ENCODE measurements around the gene RYR2. TPM values are rescaled to one million over a fixed set of nuclear protein-coding genes. Genes with fewer than 3 reads are reported as not detected.

Gene RYR2
- total RNA-seq (2022) (0.32 and 0.90 TPM in 2 replicates), Bru-seq, nascent RNA (percentile 14 among the genes with signal in this experiment), BruChase-seq, experiment 1, labeled RNA remaining after a 6-hour chase (percentile 9 among the genes with signal in this experiment), BruChase-seq, experiment 2, labeled RNA remaining after a 2-hour chase (percentile 7 among the genes with signal in this experiment)
- long read RNA-seq: 0 reads

- Mint-ChIP-seq H3K4me3 (ENCODE audit: low read depth, unreplicated experiment) (no peak within 1 kb of the TSS), H3K27me3 (ENCODE audit: unreplicated experiment) (no peaks in the 10 kb centered on the region), H3K27ac (ENCODE audit: unreplicated experiment) (no peak within 1 kb of the TSS), H3K4me1 (ENCODE audit: low read depth, unreplicated experiment) (no peaks in the 10 kb centered on the region), H3K9me3 (ENCODE audit: low read depth, unreplicated experiment) (peaks cover 11% of the 10 kb centered on the region), H3K36me3 (ENCODE audit: insufficient read depth, unreplicated experiment) (no peaks in the 10 kb centered on the region)
- no TSS peak for BruUV-seq (replicated peaks)
- DNase-seq: no peak
- TF ChIP-seq, protein P1, sequence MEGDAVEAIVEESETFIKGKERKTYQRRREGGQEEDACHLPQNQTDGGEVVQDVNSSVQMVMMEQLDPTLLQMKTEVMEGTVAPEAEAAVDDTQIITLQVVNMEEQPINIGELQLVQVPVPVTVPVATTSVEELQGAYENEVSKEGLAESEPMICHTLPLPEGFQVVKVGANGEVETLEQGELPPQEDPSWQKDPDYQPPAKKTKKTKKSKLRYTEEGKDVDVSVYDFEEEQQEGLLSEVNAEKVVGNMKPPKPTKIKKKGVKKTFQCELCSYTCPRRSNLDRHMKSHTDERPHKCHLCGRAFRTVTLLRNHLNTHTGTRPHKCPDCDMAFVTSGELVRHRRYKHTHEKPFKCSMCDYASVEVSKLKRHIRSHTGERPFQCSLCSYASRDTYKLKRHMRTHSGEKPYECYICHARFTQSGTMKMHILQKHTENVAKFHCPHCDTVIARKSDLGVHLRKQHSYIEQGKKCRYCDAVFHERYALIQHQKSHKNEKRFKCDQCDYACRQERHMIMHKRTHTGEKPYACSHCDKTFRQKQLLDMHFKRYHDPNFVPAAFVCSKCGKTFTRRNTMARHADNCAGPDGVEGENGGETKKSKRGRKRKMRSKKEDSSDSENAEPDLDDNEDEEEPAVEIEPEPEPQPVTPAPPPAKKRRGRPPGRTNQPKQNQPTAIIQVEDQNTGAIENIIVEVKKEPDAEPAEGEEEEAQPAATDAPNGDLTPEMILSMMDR (IDR thresholded peaks at IDR 0.05; ENCODE audit: unreplicated experiment): no peak
- intact Hi-C loops (cut with micrococcal nuclease; ENCODE audit: unreplicated experiment): loop anchor here (5.0 kb wide), 1 partner anchor 435 kb away; no protein-coding TSS in a partner anchor
- CTCF ChIA-PET: no interaction called here
These were observed at the start of gene RYR2 for GRCh38 chr1:237041795-237042525. RYR2 (plus strand) TSS chr1:237042184; CDS start chr1:237042522, 338 bp downstream.

GRCh38 chr1:236992449-236992848 lies 49.5 kb upstream of the RYR2 start:
- Mint-ChIP-seq H3K27ac (ENCODE audit: unreplicated experiment) (no peak overlapping the region), H3K4me3 (ENCODE audit: low read depth, unreplicated experiment) (no peak overlapping the region), H3K36me3 (ENCODE audit: insufficient read depth, unreplicated experiment) (no peaks in the 10 kb centered on the region), H3K27me3 (ENCODE audit: unreplicated experiment) (no peaks in the 10 kb centered on the region), H3K4me1 (ENCODE audit: low read depth, unreplicated experiment) (no peaks in the 10 kb centered on the region), H3K9me3 (ENCODE audit: low read depth, unreplicated experiment) (peaks cover 17% of the 10 kb centered on the region)
- no peak for DNase-seq
- intact Hi-C loops (cut with micrococcal nuclease; ENCODE audit: unreplicated experiment): no loop called here
- no TSS peak for BruUV-seq (replicated peaks)
- TF ChIP-seq, protein P1 (IDR thresholded peaks at IDR 0.05; ENCODE audit: unreplicated experiment): no peak
- CTCF ChIA-PET: no interaction called here

GRCh38 chr1:236994450-236994849 lies 47.5 kb upstream of the RYR2 start:
- TF ChIP-seq, protein P1 (IDR thresholded peaks at IDR 0.05; ENCODE audit: unreplicated experiment): no peak
- intact Hi-C loops (cut with micrococcal nuclease; ENCODE audit: unreplicated experiment): no loop called here
- CTCF ChIA-PET: no interaction called here
- H3K4me3 Mint-ChIP-seq (ENCODE audit: low read depth, unreplicated experiment): no peak overlapping the region
- no peaks in the 10 kb centered on the region for H3K4me1 Mint-ChIP-seq (ENCODE audit: low read depth, unreplicated experiment)
- H3K27me3 Mint-ChIP-seq (ENCODE audit: unreplicated experiment): no peaks in the 10 kb centered on the region
- H3K36me3 Mint-ChIP-seq (ENCODE audit: insufficient read depth, unreplicated experiment): no peaks in the 10 kb centered on the region
- peaks cover 20% of the 10 kb centered on the region for H3K9me3 Mint-ChIP-seq (ENCODE audit: low read depth, unreplicated experiment)
- no peak for DNase-seq
- BruUV-seq (replicated peaks): no TSS peak
- H3K27ac Mint-ChIP-seq (ENCODE audit: unreplicated experiment): no peak overlapping the region

DNA sequence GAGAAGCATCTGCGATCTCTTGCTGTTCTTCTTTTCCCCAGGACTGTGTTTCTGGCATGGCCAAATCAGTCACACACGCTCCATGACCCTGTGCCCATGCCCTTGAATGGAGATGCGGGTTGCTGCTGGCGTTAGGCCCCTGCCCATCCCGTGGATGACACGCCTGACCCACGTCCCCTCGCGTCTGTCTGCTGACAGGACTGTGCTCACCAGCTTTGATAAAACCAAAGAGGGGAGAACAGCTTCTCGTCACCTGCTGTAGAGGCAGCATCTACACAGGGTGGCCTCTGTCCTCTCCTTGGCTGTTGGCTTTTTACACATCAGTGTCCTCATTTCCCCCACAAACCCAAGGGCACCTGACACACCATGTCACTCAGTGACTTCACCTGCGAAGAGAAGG lies 44.6 kb upstream of the RYR2 start:
- BruUV-seq (replicated peaks): no TSS peak
- Mint-ChIP-seq H3K27me3 (ENCODE audit: unreplicated experiment) (no peaks in the 10 kb centered on the region), H3K4me3 (ENCODE audit: low read depth, unreplicated experiment) (no peak overlapping the region), H3K4me1 (ENCODE audit: low read depth, unreplicated experiment) (no peaks in the 10 kb centered on the region), H3K9me3 (ENCODE audit: low read depth, unreplicated experiment) (peaks cover 22% of the 10 kb centered on the region), H3K27ac (ENCODE audit: unreplicated experiment) (no peak overlapping the region), H3K36me3 (ENCODE audit: insufficient read depth, unreplicated experiment) (no peaks in the 10 kb centered on the region)
- intact Hi-C loops (cut with micrococcal nuclease; ENCODE audit: unreplicated experiment): no loop called here
- no peak for DNase-seq
- CTCF ChIA-PET: no interaction called here
- TF ChIP-seq, protein P1 (IDR thresholded peaks at IDR 0.05; ENCODE audit: unreplicated experiment): no peak

Measured in Calu3 (cell line).